K562 (cell line): Measurements from ENCODE around the gene SLC39A5. TPM values are rescaled to one million over a fixed set of nuclear protein-coding genes. Genes with fewer than 3 reads are reported as not detected.
A peak's percentile ranks its signal among the peaks of the same experiment; 100 is the strongest.

Experiments
- EP400 ChIP-seq: fragments of 450-650 bp; IDR thresholded peaks from 2 replicates; pipeline ENCODE4 v1.6.1; 2017; ENCODE audit warnings: antibody characterized with exemption, mild to moderate bottlenecking, moderate library complexity
- FIP1L1 ChIP-seq: fragments of 200-400 bp; formaldehyde crosslinking; IDR thresholded peaks from 2 replicates; pipeline ENCODE4 v1.6.1; 2018; ENCODE audit warnings: mild to moderate bottlenecking, low read depth, low read length; ENCODE audit not compliant: poor library complexity, severe bottlenecking
- MYC ChIP-seq, 2 experiments: fragments of 250-450 bp in 1 of 2; sonication (Bioruptor Pico) in 1 of 2; IDR thresholded peaks; 2 replicates each; pipeline versions ENCODE4 v1.5.1 to v1.6.1; 2012 to 2021; ENCODE audit warnings: low read depth in 2 of 2, borderline replicate concordance in 1 of 2, improper control_type of control experiment in 1 of 2, low read length in 1 of 2, mild to moderate bottlenecking in 1 of 2, moderate library complexity in 1 of 2
- POLR2G ChIP-seq: fragments of 200-400 bp; formaldehyde crosslinking; IDR thresholded peaks from 2 replicates; pipeline ENCODE4 v1.6.1; 2017; ENCODE audit warnings: low read depth, mild to moderate bottlenecking, antibody characterized with exemption, low read length, moderate library complexity
- USF1 ChIP-seq: sonication (generic); formaldehyde crosslinking; IDR thresholded peaks from 2 replicates; pipeline ENCODE4 v1.9.0; 2022; ENCODE audit warnings: mild to moderate bottlenecking, missing genetic modification reagents
- ZHX1 ChIP-seq: fragments of 150-350 bp; conservative IDR thresholded peaks from 2 replicates; pipeline ENCODE4 v1.6.1; 2014; ENCODE audit warnings: low read length
- ZNF707 ChIP-seq: fragments of 250-450 bp; sonication (Bioruptor Pico); conservative IDR thresholded peaks from 2 replicates; pipeline ENCODE4 v1.8.0; 2022; ENCODE audit warnings: inconsistent platforms, mild to moderate bottlenecking, moderate library complexity
- polyA plus RNA-seq, 8 experiments: library from polyadenylated mRNA; depleted of rRNA in 4 of 8; stranded (reverse) in 5 of 8; unstranded in 3 of 8; fragments of >200 nt; fragmentation: Nextera tagmentation in 2 of 8; fragmentation: Illumina TruSeq in 1 of 8; extraction: Ambion mirVana in 2 of 8; extraction: Trizol in 1 of 8; gene quantifications; 2 replicates each; pipeline versions ENCODE4 v1.2.1 to v1.2.3, GENCODE V29; 2011 to 2014; ENCODE audit warnings: inconsistent platforms in 1 of 8, missing spikeins in 1 of 8
- total RNA-seq, 7 experiments: library from RNA; depleted of rRNA in 6 of 7; stranded (reverse); fragments of >200 nt in 6 of 7; fragmentation: Illumina TruSeq in 2 of 7; extraction: Trizol in 2 of 7; gene quantifications; 2 replicates each; pipeline versions ENCODE4 v1.2.1 to v1.2.3, GENCODE V29; 2011 to 2021; ENCODE audit warnings: low replicate concordance in 1 of 7

SLC39A5 gene
- total and polyA plus RNA-seq, 9 of the 15 experiments (the other 6 are each of a cell fraction or from before 2014, with no cell fraction given): 0.08 to 0.10 TPM; not detected in 7

GRCh38 chr12:56189099-56189917, 40.5 kb upstream of the SLC39A5 start, which contains the start of gene SMARCC2 (continued):
- peak; percentile 85 for TF ChIP-seq POLR2G
- TF ChIP-seq FIP1L1: no peak
- TF ChIP-seq USF1: no peak
- peak; percentile 58; the same call in 1 of the 2 replicates for TF ChIP-seq MYC (IDR thresholded peaks at IDR 0.05; ENCODE audit: low read depth, low read length)
- TF ChIP-seq MYC (CRISPR knock-in tag; IDR thresholded peaks at IDR 0.05; ENCODE audit: borderline replicate concordance, low read depth): no peak
- TF ChIP-seq ZNF707 (CRISPR knock-in tag): no peak
- peak; percentile 39; the same call in 1 of the 2 replicates for TF ChIP-seq ZHX1
- TF ChIP-seq EP400: peak; percentile 52; the same call in 1 of the 2 replicates
